Measurements from ENCODE around the gene TARP.
A peak's percentile ranks its signal among the peaks of the same experiment; 100 is the strongest.
"Not testable (repeated sequence)": the region's sequence is repeated elsewhere in the genome, so short reads cannot be mapped to it uniquely, and the experiment has no call there.

Gene TARP

GRCh38 chr7:38259157-38259556, 14.3 kb downstream of the TARP start:
- DNase-seq, result not testable (repeated sequence)

GRCh38 chr7:38257350-38257677, 16.1 kb downstream of the TARP start:
- DNase-seq, result no peak

GRCh38 chr7:38249849-38250248, 23.6 kb downstream of the TARP start:
- DNase-seq, result not testable (repeated sequence)

GRCh38 chr7:38248069-38248567, 25.3 kb downstream of the TARP start:
- DNase-seq, result no peak

- DNase-seq, result peak in 1 of 2 donors; percentile 34
Observed at GRCh38 chr7:38245409-38245977, 27.9 kb downstream of the TARP start.

GRCh38 chr7:38244516-38244915, 28.9 kb downstream of the TARP start:
- DNase-seq, result no peak

GRCh38 chr7:38243345-38243744, 30.1 kb downstream of the TARP start:
- not testable (repeated sequence) for DNase-seq

GRCh38 chr7:38242814-38243213, 30.6 kb downstream of the TARP start:
- DNase-seq, result peak; percentile 38 to 43

GRCh38 chr7:38241071-38241470, 32.4 kb downstream of the TARP start:
- no peak for DNase-seq

GRCh38 chr7:38239129-38239528, 34.3 kb downstream of the TARP start:
- DNase-seq, result not testable (repeated sequence)

GRCh38 chr7:38235606-38236005, 37.8 kb downstream of the TARP start:
- no peak for DNase-seq

- DNase-seq, result not testable (repeated sequence)
Observed at GRCh38 chr7:38234759-38235158, 38.7 kb downstream of the TARP start.

- peak; percentile 80 to 87 for DNase-seq
Observed at GRCh38 chr7:38232502-38233366, 40.7 kb downstream of the TARP start.

- DNase-seq, result no peak
Observed at GRCh38 chr7:38229884-38230642, 43.4 kb downstream of the TARP start.

GRCh38 chr7:38229386-38229785, 44.0 kb downstream of the TARP start:
- no peak for DNase-seq

GRCh38 chr7:38224392-38224791, 49.0 kb downstream of the TARP start:
- DNase-seq, result no peak

GRCh38 chr7:38223306-38223705, 50.1 kb downstream of the TARP start:
- DNase-seq, result no peak

- DNase-seq, result peak; percentile 33 to 80
Observed at GRCh38 chr7:38222481-38223096, 50.8 kb downstream of the TARP start.

- DNase-seq, result peak in 1 of 2 donors; percentile 53
Observed at GRCh38 chr7:38220452-38220851, 53.0 kb downstream of the TARP start.

- DNase-seq, result no peak
Observed at GRCh38 chr7:38217672-38218071, 55.8 kb downstream of the TARP start.

- DNase-seq, result peak; percentile 79 to 88
Observed at GRCh38 chr7:38215735-38216670, 57.4 kb downstream of the TARP start.

- no peak for DNase-seq
Observed at GRCh38 chr7:38215115-38215514, 58.3 kb downstream of the TARP start.
